ENCODE results near the gene ARRDC4. TPM values are rescaled to one million over a fixed set of nuclear protein-coding genes. Genes with fewer than 3 reads are reported as not detected.

Gene ARRDC4
- total and polyA plus RNA-seq, 2 of the 8 experiments (the other 6 are each of a cell fraction or from before 2014, with no cell fraction given): 3.5 to 3.8 TPM

- Histone ChIP-seq H3K9me3 (ENCODE audit: insufficient read depth in 2 of 2, low read depth in 1 of 2, low read length in 1 of 2) (no peaks in the 10 kb centered on the region), H3K9ac (replicated peaks in 1 of 4; ENCODE audit: extremely low read depth in 1 of 4, low read depth in 3 of 4, low read length in 3 of 4) (no peak overlapping the region), H3K23ac (ENCODE audit: insufficient read length) (no peak overlapping the region), H3K4me1 (replicated peaks in 1 of 4; ENCODE audit: control insufficient read depth in 3 of 4, insufficient read depth in 4 of 4, low read length in 3 of 4) (no peaks in the 10 kb centered on the region), H2BK12ac (ENCODE audit: low read depth, low read length) (no peak overlapping the region), H4K5ac (ENCODE audit: insufficient read length, low read depth, low read length) (no peak overlapping the region), H3K4me2 (ENCODE audit: insufficient read depth in 1 of 2, low read depth in 2 of 2, low read length in 2 of 2) (no peak overlapping the region), H3K36me3 (ENCODE audit: control insufficient read depth in 2 of 4, insufficient read depth in 4 of 4, low read length in 3 of 4) (no peaks in the 10 kb centered on the region), H3K79me1 (ENCODE audit: low read depth, low read length) (no peaks in the 10 kb centered on the region), H3K4me3 (ENCODE audit: extremely low read depth in 1 of 4, insufficient read depth in 2 of 4, low read depth in 3 of 4, low read length in 4 of 4) (no peak overlapping the region), H3K4ac (replicated peaks; ENCODE audit: insufficient read length, low read depth, low read length) (no peak overlapping the region), H3K56ac (replicated peaks; ENCODE audit: insufficient read length, low read depth, low read length) (no peak overlapping the region), H3K18ac (ENCODE audit: extremely low read depth, low read length) (no peak overlapping the region), H4K20me1 (replicated peaks in 1 of 2; ENCODE audit: control insufficient read depth in 1 of 2, insufficient read depth in 2 of 2, low read length in 2 of 2) (no peaks in the 10 kb centered on the region), H3K23me2 (ENCODE audit: low read depth, low read length) (no peaks in the 10 kb centered on the region), H3K79me2 (ENCODE audit: control insufficient read depth in 1 of 2, insufficient read depth in 2 of 2, low read length in 2 of 2) (no peaks in the 10 kb centered on the region), H3K27ac (ENCODE audit: low read depth, low read length) (no peak overlapping the region), H2BK120ac (replicated peaks; ENCODE audit: low read depth, low read length) (no peak overlapping the region), H3K27me3 (replicated peaks in 1 of 4; ENCODE audit: control insufficient read depth in 3 of 4, extremely low read depth in 1 of 4, insufficient read depth in 3 of 4, low read length in 3 of 4) (no peaks in the 10 kb centered on the region), H4K91ac (replicated peaks; ENCODE audit: insufficient read length, low read length) (no peak overlapping the region), H2BK5ac (ENCODE audit: low read depth, low read length) (no peak overlapping the region), H2BK15ac (ENCODE audit: low read length) (no peak overlapping the region), H4K8ac (ENCODE audit: extremely low read depth, insufficient read depth, low read length) (no peak overlapping the region), H2BK20ac (ENCODE audit: low read length) (no peak overlapping the region), H2AFZ (ENCODE audit: low read length) (no peak overlapping the region), H3K14ac (ENCODE audit: insufficient read length) (no peak overlapping the region), H2AK5ac (ENCODE audit: low read depth, low read length) (no peak overlapping the region)
- 95% methylated on average over 4 of the region's 4 CpGs; no CpG with 5 or more reads in 1 of the 2 experiments for WGBS, 2 experiments (ENCODE audit: extremely low coverage in 1 of 2, insufficient coverage in 1 of 2, insufficient read length in 1 of 2, insufficient replicate concordance in 2 of 2, low coverage in 1 of 2, low lambda C conversion rate in 2 of 2, missing lambda C conversion rate in 1 of 2)
- DNase-seq (ENCODE audit: low read depth in 1 of 2, low spot score in 2 of 2) (no peak), FAIRE-seq (no peak)
- POLR2A ChIA-PET (ENCODE audit: partially characterized antibody): no interaction called here
- CTCF ChIA-PET (ENCODE audit: partially characterized antibody): no interaction called here
- TF ChIP-seq TAF1 (IDR thresholded peaks at IDR 0.05; ENCODE audit: low read depth, low read length): no peak
- TF ChIP-seq HDAC2 (IDR thresholded peaks at IDR 0.05; ENCODE audit: borderline replicate concordance in 1 of 2, low read depth in 2 of 2, low read length in 2 of 2): no peak
- no peak for TF ChIP-seq SIN3A (conservative IDR thresholded peaks at IDR 0.05 in 1 of 2, IDR thresholded peaks at IDR 0.05 in 1 of 2; ENCODE audit: low read depth in 1 of 2, low read length in 2 of 2)
- TF ChIP-seq ATF2 (IDR thresholded peaks at IDR 0.05; ENCODE audit: low read length): no peak
- TF ChIP-seq JUN (IDR thresholded peaks at IDR 0.05; ENCODE audit: low read depth, low read length): no peak
Measured at GRCh38 chr15:97940993-97941392, 19.5 kb upstream of the ARRDC4 start.

Measured in H1 (cell line).